ENCODE results near the gene MYO3B. TPM values are rescaled to one million over a fixed set of nuclear protein-coding genes. Genes with fewer than 3 reads are reported as not detected.

MYO3B gene
- total RNA-seq, 1 donor from 2014 or later = 0.05 TPM

GRCh38 chr2:170180031-170180566 lies 2.2 kb downstream of the MYO3B start:
- H3K27me3 ChIP-seq (ENCODE audit: low read depth) = no peaks in the 10 kb centered on the region

DNA sequence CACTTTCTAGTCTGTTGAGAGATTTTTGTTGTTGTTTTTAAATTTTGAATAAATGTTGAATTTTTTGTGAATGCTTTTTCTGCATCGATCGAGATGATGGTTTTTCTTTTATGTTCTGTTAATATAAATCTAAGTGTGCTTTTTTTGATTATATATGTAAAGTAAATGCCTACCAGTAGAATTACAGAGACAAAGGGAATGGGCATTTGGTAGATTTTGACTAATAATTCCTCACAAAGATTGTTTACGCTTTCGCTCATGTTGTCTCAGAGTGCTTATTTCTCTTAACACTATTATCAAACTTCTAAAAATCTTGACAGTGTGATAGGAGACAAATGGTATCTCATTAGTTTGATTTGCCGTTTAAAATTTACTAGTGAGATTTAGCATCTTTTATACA lies 3.7 kb downstream of the MYO3B start:
- intact Hi-C loops (cut with micrococcal nuclease) = no loop called here
- DNase-seq = no peak
- Histone ChIP-seq H3K4me3 (no peak overlapping the region), H3K27ac (replicated peaks) (no peak overlapping the region), H3K9me3 (replicated peaks) (peaks cover 23% of the 10 kb centered on the region), H3K27me3 (ENCODE audit: low read depth) (no peaks in the 10 kb centered on the region), H3K36me3 (no peaks in the 10 kb centered on the region), H3K4me1 (no peaks in the 10 kb centered on the region)
- TF ChIP-seq, protein P1, sequence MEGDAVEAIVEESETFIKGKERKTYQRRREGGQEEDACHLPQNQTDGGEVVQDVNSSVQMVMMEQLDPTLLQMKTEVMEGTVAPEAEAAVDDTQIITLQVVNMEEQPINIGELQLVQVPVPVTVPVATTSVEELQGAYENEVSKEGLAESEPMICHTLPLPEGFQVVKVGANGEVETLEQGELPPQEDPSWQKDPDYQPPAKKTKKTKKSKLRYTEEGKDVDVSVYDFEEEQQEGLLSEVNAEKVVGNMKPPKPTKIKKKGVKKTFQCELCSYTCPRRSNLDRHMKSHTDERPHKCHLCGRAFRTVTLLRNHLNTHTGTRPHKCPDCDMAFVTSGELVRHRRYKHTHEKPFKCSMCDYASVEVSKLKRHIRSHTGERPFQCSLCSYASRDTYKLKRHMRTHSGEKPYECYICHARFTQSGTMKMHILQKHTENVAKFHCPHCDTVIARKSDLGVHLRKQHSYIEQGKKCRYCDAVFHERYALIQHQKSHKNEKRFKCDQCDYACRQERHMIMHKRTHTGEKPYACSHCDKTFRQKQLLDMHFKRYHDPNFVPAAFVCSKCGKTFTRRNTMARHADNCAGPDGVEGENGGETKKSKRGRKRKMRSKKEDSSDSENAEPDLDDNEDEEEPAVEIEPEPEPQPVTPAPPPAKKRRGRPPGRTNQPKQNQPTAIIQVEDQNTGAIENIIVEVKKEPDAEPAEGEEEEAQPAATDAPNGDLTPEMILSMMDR (IDR thresholded peaks at IDR 0.05; ENCODE audit: borderline replicate concordance) = no peak

More at GRCh38 chr2:170180031-170180566, 2.2 kb downstream of the MYO3B start:
- H3K4me1 ChIP-seq = no peaks in the 10 kb centered on the region
- TF ChIP-seq, protein P1 (IDR thresholded peaks at IDR 0.05; ENCODE audit: borderline replicate concordance) = no peak
- no peaks in the 10 kb centered on the region for H3K36me3 ChIP-seq
- intact Hi-C loops (cut with micrococcal nuclease) = no loop called here
- H3K9me3 ChIP-seq (replicated peaks) = peaks cover 8% of the 10 kb centered on the region
- H3K27ac ChIP-seq (replicated peaks) = no peak overlapping the region
- no peak overlapping the region for H3K4me3 ChIP-seq
- DNase-seq = no peak

DNA sequence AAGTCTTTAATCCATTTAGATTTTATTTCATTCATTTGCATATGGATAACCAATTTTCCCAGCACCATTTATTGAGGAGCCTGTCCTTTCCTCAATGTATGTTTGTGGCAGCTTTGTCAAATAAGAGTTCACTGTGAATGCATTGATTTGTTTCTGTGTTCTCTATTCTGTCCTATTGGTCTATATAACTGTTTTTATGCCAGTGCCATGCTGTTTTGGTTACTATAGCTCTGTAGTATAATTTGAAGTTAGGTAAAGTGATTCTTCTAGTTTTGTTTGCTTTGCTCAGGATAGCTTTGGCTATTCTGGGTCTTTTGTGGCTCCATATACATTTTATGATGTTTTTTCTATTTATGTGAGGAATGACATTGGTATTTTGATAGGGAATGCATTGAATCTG lies 7.4 kb downstream of the MYO3B start:
- intact Hi-C loops (cut with micrococcal nuclease) = no loop called here
- H3K27me3 ChIP-seq (ENCODE audit: low read depth) = no peaks in the 10 kb centered on the region
- no peak overlapping the region for H3K4me3 ChIP-seq
- H3K9me3 ChIP-seq (replicated peaks) = peaks cover 47% of the 10 kb centered on the region
- TF ChIP-seq, protein P1 (IDR thresholded peaks at IDR 0.05; ENCODE audit: borderline replicate concordance) = no peak
- H3K27ac ChIP-seq (replicated peaks) = no peak overlapping the region
- H3K36me3 ChIP-seq = no peaks in the 10 kb centered on the region
- no peaks in the 10 kb centered on the region for H3K4me1 ChIP-seq
- no peak for DNase-seq

GRCh38 chr2:170189757-170190156 lies 11.8 kb downstream of the MYO3B start:
- H3K27ac ChIP-seq (replicated peaks) = no peak overlapping the region
- H3K9me3 ChIP-seq (replicated peaks) = peaks cover 66% of the 10 kb centered on the region
- TF ChIP-seq, protein P1 (IDR thresholded peaks at IDR 0.05; ENCODE audit: borderline replicate concordance) = no peak
- no peaks in the 10 kb centered on the region for H3K36me3 ChIP-seq
- no peak for DNase-seq
- H3K4me1 ChIP-seq = no peaks in the 10 kb centered on the region
- intact Hi-C loops (cut with micrococcal nuclease) = no loop called here
- H3K27me3 ChIP-seq (ENCODE audit: low read depth) = peaks cover 4% of the 10 kb centered on the region
- no peak overlapping the region for H3K4me3 ChIP-seq

- no peaks in the 10 kb centered on the region for H3K4me1 ChIP-seq
- DNase-seq = no peak
- intact Hi-C loops (cut with micrococcal nuclease) = no loop called here
- H3K9me3 ChIP-seq (replicated peaks) = peaks cover 62% of the 10 kb centered on the region
- no peaks in the 10 kb centered on the region for H3K36me3 ChIP-seq
- no peak overlapping the region for H3K4me3 ChIP-seq
- TF ChIP-seq, protein P1 (IDR thresholded peaks at IDR 0.05; ENCODE audit: borderline replicate concordance) = no peak
- peaks cover 6% of the 10 kb centered on the region for H3K27me3 ChIP-seq (ENCODE audit: low read depth)
- H3K27ac ChIP-seq (replicated peaks) = no peak overlapping the region
Observed at GRCh38 chr2:170190172-170190571, 12.2 kb downstream of the MYO3B start.
